GM18511 (cell line): ENCODE measurements around the gene TOGARAM2.

Source experiments
- ATAC-seq: cut with Tn5 transposase; IDR thresholded peaks from one replicate; pipeline ENCODE4 v1.9.1; 2021; ENCODE audit warnings: mild to moderate bottlenecking, moderate library complexity; ENCODE audit not compliant: unreplicated experiment

The TOGARAM2 gene

DNA sequence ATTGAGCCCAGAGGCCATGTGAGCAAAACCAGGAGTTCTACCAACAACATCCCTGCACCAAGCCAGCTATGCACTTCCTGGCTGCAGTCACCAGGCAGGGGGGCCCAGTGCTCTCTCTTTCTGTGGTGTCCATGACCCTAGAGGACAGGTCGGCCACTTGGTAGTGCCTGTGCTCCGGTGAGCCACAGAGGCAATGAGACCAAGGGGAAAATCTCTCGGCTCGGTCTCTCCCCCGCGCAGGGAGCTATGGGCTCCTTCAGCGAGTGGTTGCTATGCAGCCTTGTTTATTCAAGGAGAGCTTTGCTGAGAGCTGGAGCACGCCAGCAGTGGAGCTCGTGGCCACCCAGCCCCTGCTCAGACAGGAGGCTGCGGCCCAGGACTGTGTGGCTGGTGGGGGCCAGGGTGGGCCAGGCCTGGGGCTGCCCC lies at the start of gene TOGARAM2:
TSS of gene TOGARAM2 (plus strand) at position 283 of the 426 bp plus-strand sequence. CDS start 13,537 bp downstream, outside the sequence.
- ATAC-seq: no peak

- no peak for ATAC-seq
Measured at GRCh38 chr2:28934769-28935168, 46.3 kb upstream of the TOGARAM2 start.

DNA sequence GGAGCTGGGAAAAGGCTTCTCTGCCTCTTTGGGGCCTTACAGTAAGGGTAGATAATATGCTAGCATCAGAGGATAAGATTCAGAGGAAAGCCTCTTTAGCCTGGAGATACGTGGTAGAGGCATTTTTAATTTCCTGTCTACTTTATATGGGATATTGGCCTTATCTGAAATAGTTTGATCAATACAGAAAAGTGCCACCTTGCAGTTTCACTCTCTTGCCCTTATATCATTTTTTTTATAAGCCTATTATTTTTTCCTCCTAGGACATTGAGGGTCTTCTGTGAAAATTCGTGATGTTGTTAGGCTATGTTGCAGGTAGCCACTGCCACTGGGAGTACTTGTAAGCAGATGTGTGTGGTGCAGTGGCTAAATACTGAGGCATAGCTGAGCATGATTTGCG lies 40.1 kb upstream of the TOGARAM2 start:
- no peak for ATAC-seq

DNA sequence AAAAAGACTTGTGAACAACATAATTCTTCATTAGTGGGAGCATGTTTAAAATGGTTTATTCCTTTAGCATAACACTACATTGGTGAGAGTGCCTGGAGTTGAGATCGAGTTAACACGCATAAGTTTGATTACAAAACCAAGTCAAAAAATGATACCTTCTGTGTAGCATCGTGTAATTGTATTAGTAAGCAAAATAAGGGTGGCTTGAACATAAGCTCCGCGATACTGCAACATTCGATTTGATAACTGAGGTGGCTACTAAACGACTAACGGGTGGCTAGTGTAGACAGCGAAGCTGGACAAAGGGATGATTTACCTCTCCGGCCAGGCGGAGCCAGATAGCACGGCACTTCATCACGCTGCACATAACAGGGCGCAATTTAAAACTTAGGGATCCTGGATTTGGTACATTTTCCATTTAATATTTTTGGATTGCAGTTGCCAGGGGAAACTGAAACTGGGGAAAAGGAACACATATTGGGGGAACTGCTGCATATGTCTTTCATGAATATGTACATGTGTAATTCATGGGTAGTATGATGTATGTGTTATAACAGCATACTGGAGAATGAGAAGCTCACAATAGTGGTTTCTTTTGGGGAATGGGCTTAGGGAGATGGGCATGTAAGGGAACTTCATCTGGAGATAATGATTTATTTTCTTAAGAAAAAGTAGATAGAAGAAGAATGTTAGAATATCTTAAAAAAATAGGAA lies 36.4 kb upstream of the TOGARAM2 start:
- no peak for ATAC-seq

DNA sequence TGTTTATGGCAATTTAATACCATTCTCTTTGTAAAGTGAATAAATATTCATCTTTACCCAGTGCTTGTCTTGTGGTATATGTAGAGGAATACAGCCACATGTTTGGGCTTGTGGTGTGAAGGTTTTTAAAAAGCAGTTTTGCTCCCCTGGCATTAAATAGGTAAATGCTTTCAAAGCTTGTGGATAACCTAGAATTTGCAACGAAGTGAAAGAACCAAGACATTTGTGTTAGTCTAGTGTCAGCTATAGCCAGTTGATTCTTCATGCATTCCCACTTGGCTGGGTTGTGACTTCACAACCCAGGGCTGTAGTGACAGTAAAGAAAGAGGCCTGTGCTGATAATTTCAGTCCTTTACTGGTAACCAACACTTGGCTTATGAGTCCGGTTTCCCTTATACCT lies 32.9 kb upstream of the TOGARAM2 start:
- no peak for ATAC-seq

DNA sequence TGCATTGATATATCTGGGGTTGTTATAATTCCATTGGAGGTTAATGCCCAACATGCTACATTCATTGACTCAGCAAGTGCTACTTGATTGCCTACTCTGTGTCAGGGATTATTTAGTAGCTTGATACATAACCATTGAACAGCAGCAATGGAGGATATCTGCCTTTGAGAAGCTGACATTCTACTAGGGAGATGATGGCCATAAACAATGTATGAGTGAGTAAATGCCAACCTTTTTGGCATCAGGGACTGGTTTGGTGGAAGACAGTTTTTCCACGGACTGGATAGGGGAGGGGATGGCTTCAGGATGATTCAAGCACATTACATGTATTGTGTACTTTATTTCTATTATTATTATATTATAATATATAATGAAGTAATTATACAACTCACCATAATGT lies 31.9 kb upstream of the TOGARAM2 start:
- ATAC-seq: no peak

GRCh38 chr2:28949617-28950305 lies 31.3 kb upstream of the TOGARAM2 start:
- no peak for ATAC-seq

DNA sequence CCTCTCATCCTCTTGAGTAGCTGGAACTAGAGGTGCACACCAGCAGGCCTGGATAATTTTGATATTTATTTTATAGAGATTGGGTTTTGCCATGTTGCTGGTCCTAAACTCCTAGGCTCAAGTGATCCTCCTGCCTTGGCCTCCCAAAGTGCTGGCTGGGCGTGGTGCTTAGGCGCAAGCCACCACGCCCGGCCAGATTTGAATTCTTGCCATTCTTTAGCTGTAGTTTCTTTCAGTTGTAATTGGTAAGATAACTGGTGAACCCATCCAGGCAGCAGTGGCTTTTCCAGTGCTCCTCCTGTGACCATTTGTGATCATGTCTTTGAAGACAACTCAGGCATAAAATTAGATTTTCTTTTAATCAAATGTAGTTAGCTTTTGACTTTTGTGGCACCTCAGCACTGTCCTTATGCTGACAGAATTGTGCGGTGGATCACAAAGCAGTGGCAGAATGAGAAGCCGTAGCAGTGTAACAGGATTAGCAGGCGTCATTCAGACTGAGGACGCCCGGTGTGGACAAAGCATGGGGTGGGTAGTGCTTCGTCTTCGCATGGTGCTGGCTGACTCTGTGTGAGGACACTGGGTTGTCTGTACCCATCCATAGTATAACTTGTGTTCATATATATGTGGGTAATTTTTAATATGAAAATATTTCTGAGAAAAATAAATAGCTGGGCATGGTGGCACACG lies 30.0 kb upstream of the TOGARAM2 start:
- no peak for ATAC-seq

GRCh38 chr2:28951910-28952835 lies 28.9 kb upstream of the TOGARAM2 start:
- no peak for ATAC-seq

- no peak for ATAC-seq
Measured at GRCh38 chr2:28952836-28953211, 28.3 kb upstream of the TOGARAM2 start.

GRCh38 chr2:28955467-28955866 lies 25.6 kb upstream of the TOGARAM2 start:
- ATAC-seq: no peak

DNA sequence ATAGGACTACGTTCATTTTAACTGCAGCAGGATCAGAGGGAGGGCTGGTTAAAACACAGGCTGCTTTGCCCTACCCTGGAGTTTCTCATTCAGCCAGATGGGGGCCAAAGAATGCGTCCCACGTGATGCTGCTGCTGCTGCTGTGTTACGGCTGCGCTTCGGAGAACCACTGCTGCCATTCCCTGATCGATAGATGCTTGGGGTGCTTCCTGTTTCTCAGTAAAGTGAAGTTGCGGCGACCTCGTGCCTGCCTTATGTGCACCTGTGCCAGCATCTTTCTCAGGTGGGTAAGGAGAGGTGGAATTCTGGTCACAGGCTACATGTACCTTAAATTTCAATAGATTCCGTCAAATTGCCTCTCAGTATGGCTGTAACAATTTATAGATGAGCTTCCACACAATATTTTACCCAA lies 24.7 kb upstream of the TOGARAM2 start:
- ATAC-seq: no peak

DNA sequence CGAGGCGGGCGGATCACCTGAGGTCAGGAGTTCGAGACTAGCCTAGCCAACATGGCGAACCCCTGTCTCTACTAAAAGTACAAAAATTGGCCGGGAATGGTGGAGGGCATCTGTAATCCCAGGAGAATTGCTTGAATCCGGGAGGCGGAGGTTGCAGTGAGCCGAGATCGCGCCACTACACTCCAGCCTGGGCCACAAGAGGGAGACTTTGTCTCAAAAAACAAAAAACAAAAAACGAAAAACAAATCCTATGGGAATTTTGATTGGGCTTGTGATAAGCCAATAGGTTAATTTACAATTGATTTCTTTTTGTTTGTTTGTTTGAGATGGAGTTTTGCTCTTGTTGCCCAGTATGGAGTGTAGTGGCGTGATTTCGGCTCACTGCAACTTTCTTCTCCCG lies 24.2 kb upstream of the TOGARAM2 start:
- no peak for ATAC-seq

- ATAC-seq: no peak
Measured at GRCh38 chr2:28958689-28959088, 22.4 kb upstream of the TOGARAM2 start.

DNA sequence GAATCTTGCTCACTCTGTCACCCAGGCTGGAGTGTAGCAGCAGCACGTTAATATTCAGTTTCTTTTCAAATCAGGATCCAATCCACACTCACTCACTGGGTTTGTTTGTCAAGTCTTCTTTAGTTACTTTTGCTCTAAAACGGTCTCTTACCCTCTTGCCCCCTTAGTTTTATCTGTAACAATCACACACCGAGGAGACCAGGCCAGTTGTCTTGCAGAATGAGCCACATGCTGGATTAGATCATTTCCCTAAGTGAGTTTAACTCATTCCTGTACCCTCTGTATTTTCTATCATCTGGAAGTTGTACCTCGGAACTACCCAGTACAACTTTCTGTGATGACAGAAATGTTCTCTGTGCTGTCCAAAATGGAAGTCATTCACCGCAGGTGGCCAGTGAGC lies 20.7 kb upstream of the TOGARAM2 start:
- ATAC-seq: no peak

DNA sequence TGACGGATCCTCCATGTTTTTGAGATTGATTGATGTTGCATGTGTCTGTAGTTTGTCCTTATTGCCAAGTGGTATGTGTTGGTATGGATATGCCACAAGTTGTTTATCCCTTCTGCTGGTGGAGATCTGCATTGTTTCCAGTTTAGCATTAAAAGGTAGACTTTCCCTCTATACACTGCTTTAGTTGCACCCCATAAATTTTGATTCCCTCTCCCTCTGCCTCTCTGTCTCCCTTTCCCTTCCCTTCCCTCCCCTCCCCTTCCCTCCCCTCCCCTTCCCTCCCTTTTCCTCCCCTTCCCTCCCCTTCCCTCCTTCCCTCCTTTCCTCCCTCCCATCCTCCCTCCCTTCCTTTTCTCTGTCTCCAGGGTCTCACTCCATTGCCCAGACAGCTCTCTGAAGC lies 18.6 kb upstream of the TOGARAM2 start:
- no peak for ATAC-seq

DNA sequence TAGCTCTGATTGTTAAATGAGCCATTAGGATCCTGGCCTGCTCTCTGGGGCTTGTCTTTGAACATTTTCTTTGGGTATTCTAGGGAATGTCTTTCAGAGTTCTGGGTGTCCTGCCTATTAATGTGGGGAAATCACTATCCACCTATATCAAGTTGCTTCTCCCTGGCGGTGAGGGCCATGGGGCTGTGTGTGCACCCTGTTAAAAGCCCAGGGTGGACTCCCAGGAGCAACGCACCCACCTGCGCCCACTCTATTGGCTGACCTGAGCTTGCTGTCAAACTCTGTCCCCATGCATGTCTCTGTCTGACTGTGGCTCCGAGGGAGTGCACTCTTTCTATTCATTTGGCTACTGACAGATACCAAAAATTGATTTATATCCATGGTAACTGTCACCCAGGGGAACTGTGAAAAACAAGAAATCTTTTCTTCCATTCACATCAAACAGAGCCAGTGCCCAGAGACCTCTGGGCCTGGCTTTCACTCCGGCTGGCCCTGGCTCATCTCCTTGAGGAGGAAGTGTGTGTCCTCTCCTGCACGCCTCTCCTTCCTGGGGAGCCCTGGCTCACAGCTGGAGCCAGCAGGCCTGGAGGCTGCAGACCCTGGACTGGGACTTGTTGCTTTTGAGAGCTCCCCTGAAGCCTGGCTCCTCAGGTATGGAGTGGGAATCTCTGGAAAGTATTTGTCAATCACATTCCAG lies 10.5 kb upstream of the TOGARAM2 start:
- ATAC-seq: no peak

DNA sequence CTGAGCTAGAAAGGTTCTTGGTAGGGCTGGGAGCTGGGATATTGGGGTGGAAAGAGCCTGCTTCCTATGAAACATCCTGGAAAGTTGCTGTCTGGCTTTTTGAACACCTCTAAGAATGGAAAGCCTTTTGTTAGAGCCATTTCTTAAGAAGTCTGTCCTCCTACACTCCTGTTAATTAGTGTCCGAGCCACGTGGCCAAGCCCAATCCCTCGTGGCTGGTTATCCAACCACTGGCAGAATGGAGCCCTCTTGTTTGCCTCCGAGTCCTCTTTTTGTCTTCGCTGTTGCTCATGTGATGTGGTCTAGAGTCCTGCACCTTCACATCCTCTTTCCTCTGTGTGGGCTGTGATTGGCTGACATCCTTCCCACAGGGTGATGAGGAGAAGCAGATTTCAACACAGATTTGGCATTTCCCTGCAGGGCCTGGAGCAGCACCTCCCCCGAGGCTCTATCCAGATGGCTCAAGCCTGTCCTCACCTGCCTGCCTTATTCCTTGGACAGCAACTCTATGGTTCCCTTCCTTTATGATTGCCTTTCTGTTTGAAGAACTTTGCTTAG lies 8.2 kb upstream of the TOGARAM2 start:
- ATAC-seq: no peak

GRCh38 chr2:28974252-28974651 lies 6.8 kb upstream of the TOGARAM2 start:
- ATAC-seq: no peak

DNA sequence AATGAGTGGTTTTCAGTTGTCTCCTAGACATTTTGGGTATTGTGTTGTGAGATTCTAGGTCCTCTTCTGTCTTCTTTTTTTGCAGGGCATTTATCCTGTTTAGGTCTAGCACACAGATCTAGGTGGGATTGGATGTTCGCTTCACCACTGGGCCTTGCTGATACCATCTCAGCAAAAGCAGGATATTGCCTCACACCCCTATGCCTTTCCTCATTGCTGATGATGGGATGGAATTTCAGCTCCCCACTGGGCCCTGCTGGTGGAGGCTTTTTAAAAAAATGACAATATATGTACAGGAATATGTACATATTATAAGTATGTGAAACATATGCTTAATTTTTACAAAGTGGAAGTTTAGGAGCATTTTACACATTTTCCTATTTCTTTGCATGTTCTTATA lies 5.4 kb upstream of the TOGARAM2 start:
- ATAC-seq: no peak
